HAP-1 (cell line): Measurements from ENCODE around the gene ZBTB17.
"Not testable (repeated sequence)": the region's sequence is repeated elsewhere in the genome, so short reads cannot be mapped to it uniquely, and the experiment has no call there.

Experiments used
- DNase-seq, 2 experiments: peaks; one replicate each; pipeline ENCODE4 v3.0.0-alpha.2; 2016 to 2020; ENCODE audit warnings: low spot score in 2 of 2
- H3K27me3 ChIP-seq: fragments of 250-450 bp; sonication (Bioruptor Pico); 2 replicates; pipeline ENCODE4 v1.5.1; 2020; ENCODE audit warnings: low read depth, mild to moderate bottlenecking, moderate library complexity
- H3K36me3 ChIP-seq: fragments of 250-450 bp; sonication (Bioruptor Pico); replicated peaks from 2 replicates; pipeline ENCODE4 v1.5.1; 2020; ENCODE audit warnings: mild to moderate bottlenecking
- H3K4me1 ChIP-seq: fragments of 250-450 bp; sonication (Bioruptor Pico); 2 replicates; pipeline ENCODE4 v1.5.1; 2020; ENCODE audit warnings: mild to moderate bottlenecking
- H3K4me3 ChIP-seq: fragments of 250-450 bp; sonication (Bioruptor Pico); 2 replicates; pipeline ENCODE4 v1.5.1; 2020; ENCODE audit warnings: mild to moderate bottlenecking, moderate library complexity
- H3K9me3 ChIP-seq: fragments of 250-450 bp; sonication (Bioruptor Pico); 2 replicates; pipeline ENCODE4 v1.5.1; 2020; ENCODE audit warnings: mild to moderate bottlenecking, moderate library complexity
- in situ Hi-C: fragments of 300-500 bp; cut with MboI; formaldehyde crosslinking; loops from 3 replicates; pipeline ENCODE4 v1.14.3; 2020; ENCODE audit warnings: low sequenced_read_pairs, inconsistent platforms, mixed read lengths

ZBTB17 gene

DNA sequence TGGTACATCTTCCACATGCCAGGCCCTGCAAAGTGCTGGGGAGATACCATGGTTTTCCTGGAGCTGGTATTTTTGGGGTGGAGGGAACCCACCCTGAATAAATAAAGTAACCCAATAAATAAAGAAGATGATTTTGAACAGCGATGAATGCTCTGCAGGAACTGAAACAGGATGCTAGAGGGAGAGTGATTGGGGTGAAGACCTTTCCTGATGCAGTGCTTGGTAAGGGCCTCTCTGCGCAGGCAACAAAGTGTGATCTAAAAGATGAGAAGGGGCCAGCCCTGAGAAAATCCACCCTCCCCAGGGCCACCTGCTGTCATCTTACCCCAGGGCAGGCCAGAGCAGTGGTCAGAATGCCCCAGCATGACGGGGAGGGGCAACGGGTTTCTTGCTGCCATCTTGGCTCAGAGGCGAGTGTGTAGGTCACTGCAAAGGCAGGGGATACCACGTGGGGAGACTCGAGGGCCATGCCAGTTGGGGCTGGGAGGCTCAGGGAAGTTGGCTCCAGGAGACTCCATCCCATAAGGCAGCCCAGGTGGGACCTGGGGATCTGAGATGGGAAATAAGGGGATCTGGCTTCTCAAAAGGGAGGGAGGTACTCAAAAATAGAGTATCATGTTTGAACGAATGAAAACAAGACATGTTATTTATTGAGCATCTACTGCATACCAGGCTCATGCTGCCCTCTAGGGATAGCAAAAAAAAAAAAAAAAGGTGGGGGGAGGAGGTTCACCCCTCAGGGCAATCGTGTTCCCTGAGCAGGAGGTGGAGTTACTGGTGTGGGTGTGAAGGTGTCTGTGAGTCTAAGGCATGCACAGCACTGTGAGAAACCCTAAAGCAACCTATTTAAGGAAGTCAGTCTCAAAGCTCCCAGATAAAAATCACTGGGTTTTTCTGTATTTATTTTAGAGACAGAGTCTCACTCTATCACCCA is 30.9 kb upstream of the ZBTB17 start:
- no peaks in the 10 kb centered on the region for H3K27me3 ChIP-seq
- peaks cover 3% of the 10 kb centered on the region for H3K4me1 ChIP-seq
- H3K9me3 ChIP-seq: no peaks in the 10 kb centered on the region
- no peak overlapping the region for H3K4me3 ChIP-seq
- no peaks in the 10 kb centered on the region for H3K36me3 ChIP-seq
- DNase-seq: no peak
- in situ Hi-C loops: loop anchor here (10.0 kb wide), 1 partner anchor 178 kb away; no protein-coding TSS in a partner anchor

DNA sequence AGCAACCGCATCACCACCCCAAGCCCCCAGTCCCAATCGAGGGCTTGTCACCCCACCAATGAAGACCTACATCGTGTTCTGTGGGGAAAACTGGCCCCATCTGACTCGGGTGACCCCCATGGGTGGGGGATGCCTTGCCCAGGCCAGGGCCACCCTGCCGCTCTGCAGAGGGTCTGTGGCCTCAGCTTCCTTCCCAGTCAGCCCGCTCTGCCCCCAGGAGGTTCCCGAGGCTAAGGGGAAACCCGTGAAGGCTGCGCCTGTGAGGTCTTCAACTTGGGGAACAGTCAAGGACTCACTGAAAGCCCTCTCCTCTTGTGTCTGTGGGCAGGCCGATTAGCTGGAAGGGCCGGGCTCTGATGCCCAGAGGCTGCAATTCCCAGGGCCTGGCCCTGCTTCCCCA is 30.1 kb upstream of the ZBTB17 start:
- Histone ChIP-seq H3K4me1 (peaks cover 3% of the 10 kb centered on the region), H3K36me3 (no peaks in the 10 kb centered on the region), H3K9me3 (no peaks in the 10 kb centered on the region), H3K4me3 (no peak overlapping the region), H3K27me3 (no peaks in the 10 kb centered on the region)
- in situ Hi-C loops: loop anchor here (10.0 kb wide), 1 partner anchor 179 kb away; no protein-coding TSS in a partner anchor
- no peak for DNase-seq

DNA sequence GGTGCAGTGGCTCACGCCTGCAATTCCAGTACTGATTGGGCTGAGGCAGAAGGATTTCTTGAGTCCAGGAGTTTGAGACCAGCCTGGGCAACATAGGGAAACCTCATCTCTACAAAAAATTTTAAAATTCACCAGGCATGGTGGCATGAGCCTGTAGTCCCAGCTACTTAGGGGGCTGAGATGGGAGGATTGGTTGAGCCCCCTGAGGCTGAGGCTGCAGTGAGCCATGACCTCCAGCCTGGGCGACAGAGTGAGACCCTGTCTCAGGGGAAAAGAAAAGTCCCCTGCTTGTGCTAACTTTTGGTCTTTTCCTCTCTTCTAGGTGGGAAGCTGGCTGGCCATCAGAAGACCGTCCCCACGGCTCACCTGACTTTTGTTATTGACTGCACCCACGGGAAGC is 29.7 kb upstream of the ZBTB17 start:
- DNase-seq: no peak
- no peak overlapping the region for H3K4me3 ChIP-seq
- H3K27me3 ChIP-seq: no peaks in the 10 kb centered on the region; the same call in 1 of the 2 replicates
- peaks cover 3% of the 10 kb centered on the region for H3K4me1 ChIP-seq
- in situ Hi-C loops: loop anchor here (10.0 kb wide), 1 partner anchor 179 kb away; no protein-coding TSS in a partner anchor
- no peaks in the 10 kb centered on the region for H3K9me3 ChIP-seq
- H3K36me3 ChIP-seq: no peaks in the 10 kb centered on the region

GRCh38 chr1:16001274-16001673 is 25.4 kb upstream of the ZBTB17 start:
- H3K9me3 ChIP-seq: not testable (repeated sequence)
- in situ Hi-C loops: loop anchor here (10.0 kb wide), 1 partner anchor 184 kb away; no protein-coding TSS in a partner anchor

DNA sequence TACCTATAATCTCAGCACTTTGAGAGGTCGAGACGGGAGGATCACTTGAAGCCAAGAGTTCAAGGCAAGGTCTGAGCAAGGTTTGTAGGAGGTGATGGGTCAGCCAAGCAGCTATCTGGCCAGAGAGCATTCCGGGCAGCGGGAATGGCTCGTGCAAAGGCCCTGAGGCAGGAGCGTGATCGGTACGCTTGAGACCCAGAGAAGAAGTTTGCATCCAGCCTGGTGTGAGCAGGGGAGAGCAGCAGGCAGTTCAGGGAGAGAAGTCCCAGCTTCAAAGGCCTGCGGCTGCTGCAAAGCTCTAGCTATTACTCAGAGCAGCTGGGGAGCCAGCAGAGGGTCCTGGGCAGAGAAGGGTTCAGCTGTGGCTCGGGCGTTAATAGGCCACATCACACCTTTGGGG is 23.0 kb upstream of the ZBTB17 start:
- Histone ChIP-seq H3K36me3 (no peaks in the 10 kb centered on the region), H3K9me3 (no peaks in the 10 kb centered on the region), H3K27me3 (peaks cover 4% of the 10 kb centered on the region; the same call in 1 of the 2 replicates), H3K4me3 (no peak overlapping the region), H3K4me1 (no peaks in the 10 kb centered on the region)
- in situ Hi-C loops: no loop called here
- no peak for DNase-seq

More at GRCh38 chr1:16001274-16001673, 25.4 kb upstream of the ZBTB17 start:
- H3K4me1 ChIP-seq, H3K27me3 ChIP-seq, DNase-seq, H3K4me3 ChIP-seq, H3K36me3 ChIP-seq: not testable (repeated sequence)

DNA sequence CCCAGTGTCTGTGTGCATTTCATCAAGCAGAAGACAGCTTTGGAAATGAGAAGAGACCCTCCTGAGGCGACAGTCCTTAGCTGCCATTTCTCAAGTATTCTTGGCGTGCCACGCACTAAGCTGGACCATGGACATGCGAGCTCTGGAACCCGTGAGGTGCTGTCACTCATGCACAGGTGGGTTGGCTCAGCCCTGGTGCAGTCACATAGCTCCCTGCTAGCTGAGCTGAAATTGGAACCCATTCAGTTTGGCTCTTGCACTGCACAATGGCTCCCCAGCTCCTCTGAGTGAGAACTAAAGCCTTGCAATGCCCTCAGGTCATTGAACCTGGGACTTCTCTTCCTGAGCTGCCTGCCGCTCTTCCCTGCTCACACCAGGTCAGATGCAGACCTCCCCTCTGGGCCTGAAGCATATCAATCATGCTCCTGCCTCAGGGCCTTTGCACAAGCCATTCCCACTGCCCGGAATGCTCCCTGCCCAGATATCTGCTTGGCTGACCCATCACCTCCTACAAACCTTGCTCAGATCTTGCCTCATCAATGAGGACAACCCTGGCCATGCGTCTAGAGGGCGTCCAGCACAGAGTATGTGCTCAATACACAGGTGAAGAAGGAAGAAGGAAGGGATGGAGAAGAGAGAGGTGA is 21.9 kb upstream of the ZBTB17 start:
- no peak overlapping the region for H3K4me3 ChIP-seq
- H3K9me3 ChIP-seq: no peaks in the 10 kb centered on the region
- no peaks in the 10 kb centered on the region for H3K4me1 ChIP-seq
- no peak for DNase-seq
- H3K36me3 ChIP-seq: no peaks in the 10 kb centered on the region
- in situ Hi-C loops: no loop called here
- H3K27me3 ChIP-seq: peaks cover 4% of the 10 kb centered on the region; the same call in 1 of the 2 replicates

GRCh38 chr1:15997076-15997585 is 21.2 kb upstream of the ZBTB17 start:
- in situ Hi-C loops: no loop called here
- no peak overlapping the region for H3K4me3 ChIP-seq
- H3K9me3 ChIP-seq: no peaks in the 10 kb centered on the region
- H3K36me3 ChIP-seq: no peaks in the 10 kb centered on the region
- no peaks in the 10 kb centered on the region for H3K4me1 ChIP-seq
- peaks cover 4% of the 10 kb centered on the region; the same call in 1 of the 2 replicates for H3K27me3 ChIP-seq
- no peak for DNase-seq

GRCh38 chr1:15994590-15995351 is 18.9 kb upstream of the ZBTB17 start:
- Histone ChIP-seq H3K9me3 (no peaks in the 10 kb centered on the region), H3K4me1 (no peaks in the 10 kb centered on the region), H3K4me3 (no peak overlapping the region), H3K27me3 (0 out of 2 replicates have a peak, but pooled peaks cover 4% of the 10 kb centered on the region), H3K36me3 (no peaks in the 10 kb centered on the region)
- in situ Hi-C loops: no loop called here
- DNase-seq: peak in 1 of 2 experiments; percentile 69

DNA sequence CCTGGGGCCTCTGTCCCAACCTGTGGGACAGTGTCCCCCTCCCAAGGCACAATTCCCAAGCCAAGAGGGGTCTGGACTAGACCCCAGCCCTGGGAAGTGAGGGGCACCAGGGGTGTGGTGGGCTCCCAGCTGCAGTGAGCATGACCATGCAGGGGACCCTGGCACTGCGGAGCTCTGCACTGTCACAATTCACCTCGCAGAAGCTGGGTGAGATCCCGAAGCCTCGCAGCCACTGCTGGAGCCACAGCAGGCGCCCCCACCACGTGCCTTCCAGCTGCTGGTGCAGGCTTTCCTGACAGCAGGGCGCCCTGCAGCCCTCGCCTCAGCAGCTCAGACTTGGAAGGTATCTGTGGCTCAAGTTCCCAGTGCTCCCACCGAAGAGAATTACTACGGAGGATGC is 18.2 kb upstream of the ZBTB17 start:
- DNase-seq: no peak
- Histone ChIP-seq H3K27me3 (0 out of 2 replicates have a peak, but pooled peaks cover 4% of the 10 kb centered on the region), H3K9me3 (no peaks in the 10 kb centered on the region), H3K4me3 (no peak overlapping the region), H3K36me3 (no peaks in the 10 kb centered on the region), H3K4me1 (no peaks in the 10 kb centered on the region)
- in situ Hi-C loops: no loop called here

GRCh38 chr1:15993666-15994065 is 17.8 kb upstream of the ZBTB17 start:
- no peaks in the 10 kb centered on the region for H3K36me3 ChIP-seq
- H3K27me3 ChIP-seq: 0 out of 2 replicates have a peak, but pooled peaks cover 4% of the 10 kb centered on the region
- DNase-seq: no peak
- H3K4me1 ChIP-seq: no peaks in the 10 kb centered on the region
- in situ Hi-C loops: no loop called here
- H3K4me3 ChIP-seq: no peak overlapping the region
- H3K9me3 ChIP-seq: no peaks in the 10 kb centered on the region

- Histone ChIP-seq H3K4me1 (no peaks in the 10 kb centered on the region), H3K27me3 (0 out of 2 replicates have a peak, but pooled peaks cover 3% of the 10 kb centered on the region), H3K9me3 (no peaks in the 10 kb centered on the region), H3K36me3 (no peaks in the 10 kb centered on the region), H3K4me3 (no peak overlapping the region)
- no peak for DNase-seq
- in situ Hi-C loops: no loop called here
Measured at GRCh38 chr1:15992582-15993500, 16.9 kb upstream of the ZBTB17 start.

- Histone ChIP-seq H3K9me3 (no peaks in the 10 kb centered on the region), H3K36me3 (no peaks in the 10 kb centered on the region), H3K4me1 (no peaks in the 10 kb centered on the region), H3K27me3 (no peaks in the 10 kb centered on the region), H3K4me3 (no peak overlapping the region)
- in situ Hi-C loops: no loop called here
- no peak for DNase-seq
Measured at GRCh38 chr1:15992187-15992553, 16.3 kb upstream of the ZBTB17 start.
